ENCODE data around the gene ELSPBP1.

Gene ELSPBP1

DNA sequence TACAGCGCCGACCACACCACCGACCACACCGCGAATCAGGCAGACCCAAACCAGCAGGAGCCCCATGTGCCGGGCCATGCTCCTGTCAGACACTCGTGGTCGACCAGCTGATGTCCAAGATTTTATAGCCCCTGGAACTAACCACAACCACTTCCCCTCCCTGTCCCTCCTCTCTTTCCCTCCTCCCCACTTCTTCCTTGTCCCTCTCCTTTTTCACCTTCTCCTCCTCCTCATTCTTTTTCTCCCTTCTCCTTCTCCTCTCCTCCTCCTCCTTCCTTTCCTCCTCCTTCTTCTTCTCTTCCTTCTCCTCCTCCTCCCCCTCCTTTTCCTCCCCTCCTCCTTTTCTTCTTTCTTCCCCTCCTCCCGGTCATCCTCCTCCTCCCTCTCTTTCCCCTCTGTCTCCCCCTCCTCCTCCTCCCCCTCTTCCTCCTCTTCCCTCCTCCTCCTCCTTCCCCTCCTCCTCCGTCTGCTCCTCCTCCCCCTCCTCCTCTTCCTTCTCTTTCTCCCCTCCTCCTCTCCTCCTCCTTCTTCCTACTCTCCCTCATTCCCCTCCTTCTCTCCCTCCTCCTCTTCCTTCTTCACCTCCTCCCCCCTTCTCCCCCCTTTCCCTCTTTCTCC, 3.1 kb upstream of the ELSPBP1 start:
- H3K36me3 ChIP-seq (replicated peaks; ENCODE audit: low read depth, low read length): no peaks in the 10 kb centered on the region
- H3K9ac ChIP-seq (ENCODE audit: low read length): no peak overlapping the region
- no peak for TF ChIP-seq EZH2phosphoT487 (IDR thresholded peaks at IDR 0.05; ENCODE audit: low read depth)
- TF ChIP-seq, protein P1, sequence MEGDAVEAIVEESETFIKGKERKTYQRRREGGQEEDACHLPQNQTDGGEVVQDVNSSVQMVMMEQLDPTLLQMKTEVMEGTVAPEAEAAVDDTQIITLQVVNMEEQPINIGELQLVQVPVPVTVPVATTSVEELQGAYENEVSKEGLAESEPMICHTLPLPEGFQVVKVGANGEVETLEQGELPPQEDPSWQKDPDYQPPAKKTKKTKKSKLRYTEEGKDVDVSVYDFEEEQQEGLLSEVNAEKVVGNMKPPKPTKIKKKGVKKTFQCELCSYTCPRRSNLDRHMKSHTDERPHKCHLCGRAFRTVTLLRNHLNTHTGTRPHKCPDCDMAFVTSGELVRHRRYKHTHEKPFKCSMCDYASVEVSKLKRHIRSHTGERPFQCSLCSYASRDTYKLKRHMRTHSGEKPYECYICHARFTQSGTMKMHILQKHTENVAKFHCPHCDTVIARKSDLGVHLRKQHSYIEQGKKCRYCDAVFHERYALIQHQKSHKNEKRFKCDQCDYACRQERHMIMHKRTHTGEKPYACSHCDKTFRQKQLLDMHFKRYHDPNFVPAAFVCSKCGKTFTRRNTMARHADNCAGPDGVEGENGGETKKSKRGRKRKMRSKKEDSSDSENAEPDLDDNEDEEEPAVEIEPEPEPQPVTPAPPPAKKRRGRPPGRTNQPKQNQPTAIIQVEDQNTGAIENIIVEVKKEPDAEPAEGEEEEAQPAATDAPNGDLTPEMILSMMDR (IDR thresholded peaks at IDR 0.05; ENCODE audit: low read depth, low read length): no peak
- no peaks in the 10 kb centered on the region for H3K79me2 ChIP-seq (ENCODE audit: low read length)
- H2AFZ ChIP-seq (ENCODE audit: low read depth, low read length): no peak overlapping the region
- H3K27ac ChIP-seq (ENCODE audit: low read length): no peak overlapping the region
- H3K9me3 ChIP-seq (ENCODE audit: insufficient read depth, low read length): no peaks in the 10 kb centered on the region
- no peaks in the 10 kb centered on the region for H4K20me1 ChIP-seq (ENCODE audit: insufficient read depth, low read length)
- H3K27me3 ChIP-seq (ENCODE audit: low read depth, low read length): peaks cover 19% of the 10 kb centered on the region
- no peak overlapping the region for H3K4me3 ChIP-seq (ENCODE audit: low read length)
- no peak overlapping the region for H3K4me2 ChIP-seq (ENCODE audit: low read length)
- H3K4me1 ChIP-seq (ENCODE audit: low read length): no peaks in the 10 kb centered on the region

DNA sequence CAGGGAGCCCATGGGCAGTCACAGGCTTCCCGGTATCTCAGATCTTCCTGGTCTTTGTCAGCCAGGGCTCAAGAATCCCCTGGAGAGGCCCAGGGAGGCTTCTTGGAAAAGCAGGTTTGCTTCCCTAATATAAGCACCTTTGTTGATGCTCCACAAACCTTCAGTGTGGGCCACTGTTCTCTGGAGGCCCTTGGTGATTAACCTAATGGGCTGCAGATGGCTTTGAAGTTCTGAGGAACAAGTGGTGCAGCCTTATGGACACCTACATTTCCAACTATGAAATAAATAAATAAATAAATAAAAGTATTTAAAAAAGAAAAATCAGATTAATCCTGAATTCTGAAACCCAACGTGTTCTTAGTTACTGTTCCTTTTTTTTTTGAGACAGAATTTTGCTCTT, 2.4 kb upstream of the ELSPBP1 start, which contains the start of gene BSPH1:
TSS of gene BSPH1 (minus strand) at position 101 of the 400 bp plus-strand sequence. CDS start at position 12, 89 bp downstream.
- no peaks in the 10 kb centered on the region for H4K20me1 ChIP-seq (ENCODE audit: insufficient read depth, low read length)
- no peak within 1 kb of the TSS for H3K4me2 ChIP-seq (ENCODE audit: low read length)
- H3K4me1 ChIP-seq (ENCODE audit: low read length): no peaks in the 10 kb centered on the region
- peaks cover 21% of the 10 kb centered on the region for H3K27me3 ChIP-seq (ENCODE audit: low read depth, low read length)
- no peak within 1 kb of the TSS for H3K4me3 ChIP-seq (ENCODE audit: low read length)
- H2AFZ ChIP-seq (ENCODE audit: low read depth, low read length): no peak within 1 kb of the TSS
- no peak for TF ChIP-seq EZH2phosphoT487 (IDR thresholded peaks at IDR 0.05; ENCODE audit: low read depth)
- TF ChIP-seq, protein P1 (IDR thresholded peaks at IDR 0.05; ENCODE audit: low read depth, low read length): no peak
- H3K27ac ChIP-seq (ENCODE audit: low read length): no peak within 1 kb of the TSS
- H3K79me2 ChIP-seq (ENCODE audit: low read length): no peaks in the 10 kb centered on the region
- no peaks in the 10 kb centered on the region for H3K9me3 ChIP-seq (ENCODE audit: insufficient read depth, low read length)
- H3K9ac ChIP-seq (ENCODE audit: low read length): no peak within 1 kb of the TSS
- no peaks in the 10 kb centered on the region for H3K36me3 ChIP-seq (replicated peaks; ENCODE audit: low read depth, low read length)

DNA sequence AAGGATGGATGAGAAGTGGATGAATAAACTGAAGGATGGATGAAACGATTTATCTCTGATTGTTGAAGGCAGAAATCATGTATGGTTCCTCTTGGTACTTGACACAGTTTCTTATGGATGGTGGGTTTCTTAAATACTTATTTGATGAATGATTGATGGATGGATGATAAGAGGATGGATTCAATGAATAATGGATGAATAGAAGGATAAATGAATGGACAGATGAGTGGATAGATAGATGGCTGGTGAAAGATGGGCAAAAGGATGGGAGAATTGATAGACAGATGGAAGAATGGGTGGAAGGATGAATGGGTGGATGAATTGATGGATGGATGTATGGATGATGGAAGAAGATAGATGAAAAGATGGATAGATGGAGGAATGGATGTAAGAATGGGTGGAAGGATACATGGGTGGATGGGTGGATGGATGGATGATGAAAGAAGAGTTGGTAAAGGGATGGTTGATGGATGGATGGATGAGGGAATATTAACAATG, 1.8 kb downstream of the ELSPBP1 start:
- H3K36me3 ChIP-seq (replicated peaks; ENCODE audit: low read depth, low read length): no peaks in the 10 kb centered on the region
- peaks cover 12% of the 10 kb centered on the region for H3K27me3 ChIP-seq (ENCODE audit: low read depth, low read length)
- H3K4me3 ChIP-seq (ENCODE audit: low read length): no peak overlapping the region
- no peaks in the 10 kb centered on the region for H3K4me1 ChIP-seq (ENCODE audit: low read length)
- no peak for TF ChIP-seq EZH2phosphoT487 (IDR thresholded peaks at IDR 0.05; ENCODE audit: low read depth)
- TF ChIP-seq, protein P1 (IDR thresholded peaks at IDR 0.05; ENCODE audit: low read depth, low read length): no peak
- no peak overlapping the region for H3K4me2 ChIP-seq (ENCODE audit: low read length)
- no peak overlapping the region for H3K27ac ChIP-seq (ENCODE audit: low read length)
- no peaks in the 10 kb centered on the region for H3K9me3 ChIP-seq (ENCODE audit: insufficient read depth, low read length)
- H3K9ac ChIP-seq (ENCODE audit: low read length): no peak overlapping the region
- H3K79me2 ChIP-seq (ENCODE audit: low read length): no peaks in the 10 kb centered on the region
- no peaks in the 10 kb centered on the region for H4K20me1 ChIP-seq (ENCODE audit: insufficient read depth, low read length)
- H2AFZ ChIP-seq (ENCODE audit: low read depth, low read length): no peak overlapping the region

DNA sequence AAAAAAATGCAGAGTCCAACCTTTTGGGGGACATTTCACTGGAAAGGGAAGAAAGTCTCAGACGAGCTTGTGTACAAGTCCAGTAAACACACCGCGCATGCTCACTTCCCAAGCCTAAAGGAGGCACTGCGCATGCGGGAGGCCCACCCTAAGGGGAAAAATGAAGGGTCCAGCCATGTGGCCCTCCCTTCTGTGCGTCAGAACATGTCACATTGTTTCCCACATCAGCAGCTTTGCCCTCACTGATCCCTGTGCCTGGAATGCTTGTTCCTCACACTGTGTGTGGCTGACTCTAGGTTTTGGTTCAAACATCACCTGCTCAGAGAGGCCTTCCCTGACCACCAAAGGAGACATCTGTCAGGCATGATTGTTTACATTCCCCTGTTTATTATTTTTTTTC, 4.4 kb downstream of the ELSPBP1 start:
- Histone ChIP-seq H3K27ac (ENCODE audit: low read length) (no peak overlapping the region), H3K4me2 (ENCODE audit: low read length) (no peak overlapping the region), H3K27me3 (ENCODE audit: low read depth, low read length) (peaks cover 15% of the 10 kb centered on the region), H2AFZ (ENCODE audit: low read depth, low read length) (no peak overlapping the region), H3K36me3 (replicated peaks; ENCODE audit: low read depth, low read length) (no peaks in the 10 kb centered on the region), H3K4me1 (ENCODE audit: low read length) (no peaks in the 10 kb centered on the region), H3K9me3 (ENCODE audit: insufficient read depth, low read length) (no peaks in the 10 kb centered on the region), H3K9ac (ENCODE audit: low read length) (no peak overlapping the region), H3K4me3 (ENCODE audit: low read length) (no peak overlapping the region), H3K79me2 (ENCODE audit: low read length) (no peaks in the 10 kb centered on the region), H4K20me1 (ENCODE audit: insufficient read depth, low read length) (no peaks in the 10 kb centered on the region)
- no peak for TF ChIP-seq EZH2phosphoT487 (IDR thresholded peaks at IDR 0.05; ENCODE audit: low read depth)
- TF ChIP-seq, protein P1 (IDR thresholded peaks at IDR 0.05; ENCODE audit: low read depth, low read length): no peak

All from OCI-LY3 (cell line).